Measurements from ENCODE around the gene TTC7B.
A peak's percentile ranks its signal among the peaks of the same experiment; 100 is the strongest.

TTC7B gene

GRCh38 chr14:90730206-90730766 lies 85.9 kb downstream of the TTC7B start:
- TF ChIP-seq ZFX (IDR thresholded peaks at IDR 0.05) (no peak), CTCF (conservative IDR thresholded peaks at IDR 0.05) (no peak)
- no peak overlapping the region for H3K27ac ChIP-seq

GRCh38 chr14:90728951-90729350 lies 87.3 kb downstream of the TTC7B start:
- H3K27ac ChIP-seq: no peak overlapping the region
- no peak for TF ChIP-seq CTCF (conservative IDR thresholded peaks at IDR 0.05)
- TF ChIP-seq ZFX (IDR thresholded peaks at IDR 0.05): no peak

GRCh38 chr14:90727082-90727481 lies 89.1 kb downstream of the TTC7B start:
- no peak overlapping the region; the same call in 1 of the 2 replicates for H3K27ac ChIP-seq
- TF ChIP-seq CTCF (conservative IDR thresholded peaks at IDR 0.05): no peak
- no peak for TF ChIP-seq ZFX (IDR thresholded peaks at IDR 0.05)

- TF ChIP-seq CTCF (conservative IDR thresholded peaks at IDR 0.05): peak; percentile 73
- TF ChIP-seq ZFX (IDR thresholded peaks at IDR 0.05): no peak
Measured at GRCh38 chr14:90726656-90727055, 89.6 kb downstream of the TTC7B start.

GRCh38 chr14:90724866-90725265 lies 91.4 kb downstream of the TTC7B start:
- H3K27ac ChIP-seq: no peak overlapping the region
- TF ChIP-seq ZFX (IDR thresholded peaks at IDR 0.05) (no peak), CTCF (conservative IDR thresholded peaks at IDR 0.05) (no peak)

More at GRCh38 chr14:90726656-90727055, 89.6 kb downstream of the TTC7B start:
- H3K27ac ChIP-seq: peak overlapping the region; percentile 21; the same call in 1 of the 2 replicates

- TF ChIP-seq CTCF (conservative IDR thresholded peaks at IDR 0.05) (no peak), ZFX (IDR thresholded peaks at IDR 0.05) (no peak)
- H3K27ac ChIP-seq: no peak overlapping the region
Measured at GRCh38 chr14:90722590-90722989, 93.6 kb downstream of the TTC7B start.

GRCh38 chr14:90721619-90722305 lies 94.5 kb downstream of the TTC7B start:
- TF ChIP-seq ZFX (IDR thresholded peaks at IDR 0.05): no peak
- no peak for TF ChIP-seq CTCF (conservative IDR thresholded peaks at IDR 0.05)
- H3K27ac ChIP-seq: no peak overlapping the region

Measured in C4-2B (cell line).